Measurements from ENCODE around the gene NUP205. TPM values are rescaled to one million over a fixed set of nuclear protein-coding genes. Genes with fewer than 3 reads are reported as not detected.
A peak's percentile ranks its signal among the peaks of the same experiment; 100 is the strongest.

NUP205 gene
- total RNA-seq, 4 donors from 2014 or later = 19.4 to 51.2 (median 23.3) TPM

DNA sequence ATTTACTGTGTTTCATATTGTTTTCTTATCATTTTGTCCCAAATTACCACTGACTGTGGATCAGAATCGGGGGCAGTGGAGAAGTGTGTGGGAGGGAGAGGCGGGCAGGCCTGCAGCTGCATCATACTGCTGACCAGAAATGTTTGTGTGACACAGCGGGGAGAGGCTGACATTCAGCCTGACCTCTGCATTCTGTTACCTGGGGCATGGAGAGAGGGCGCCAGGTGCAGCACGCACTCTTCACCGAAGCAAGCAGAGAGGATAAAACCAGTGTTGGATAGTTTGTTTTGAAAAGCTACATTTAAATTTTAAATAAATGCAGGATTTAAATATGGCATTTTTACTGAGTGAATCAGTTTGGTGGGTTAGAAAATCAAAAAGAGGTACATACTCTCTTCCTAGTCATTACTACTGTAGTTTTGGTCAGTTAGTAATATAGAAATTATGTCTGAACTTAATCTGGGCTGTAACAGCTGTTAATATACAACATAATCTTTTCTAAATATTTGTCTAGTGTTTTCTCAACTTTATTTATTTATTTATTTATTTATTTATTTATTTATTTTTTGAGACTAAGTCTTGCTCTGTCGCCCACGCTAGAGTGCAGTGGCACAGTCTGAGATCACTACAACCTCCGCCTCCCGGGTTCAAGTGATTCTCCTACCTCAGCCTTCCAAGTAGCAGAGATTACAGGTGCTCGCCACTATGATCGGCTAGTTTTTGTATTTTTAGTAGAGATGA lies 95.8 kb downstream of the NUP205 start:
- H3K27ac ChIP-seq = no peak overlapping the region
- no peaks in the 10 kb centered on the region for H3K27me3 ChIP-seq
- DNase-seq = no peak

GRCh38 chr7:135658564-135658963 lies 100.8 kb downstream of the NUP205 start:
- no peak overlapping the region for H3K27ac ChIP-seq
- peaks cover 0 to 8% (median 6%) of the 10 kb centered on the region in 4 donors for H3K4me1 ChIP-seq
- no peaks in the 10 kb centered on the region for H3K9me3 ChIP-seq
- H3K36me3 ChIP-seq = no peaks in the 10 kb centered on the region
- H3K27me3 ChIP-seq = no peaks in the 10 kb centered on the region
- DNase-seq = no peak
- H3K4me3 ChIP-seq = no peak overlapping the region
- TF ChIP-seq POLR2A (IDR thresholded peaks at IDR 0.05) = no peak
- no peak for TF ChIP-seq CTCF (IDR thresholded peaks at IDR 0.05)

More for the DNA sequence above, 95.8 kb downstream of the NUP205 start:
- no peak for TF ChIP-seq CTCF (IDR thresholded peaks at IDR 0.05)
- no peak for TF ChIP-seq POLR2A (IDR thresholded peaks at IDR 0.05)
- peaks cover 0 to under 1% (median 0%) of the 10 kb centered on the region in 3 donors for H3K36me3 ChIP-seq
- H3K9me3 ChIP-seq = no peaks in the 10 kb centered on the region
- H3K4me1 ChIP-seq = no peaks in the 10 kb centered on the region
- no peak overlapping the region for H3K4me3 ChIP-seq

- TF ChIP-seq POLR2A (IDR thresholded peaks at IDR 0.05) (no peak), CTCF (IDR thresholded peaks at IDR 0.05) (no peak)
- Histone ChIP-seq H3K36me3 (no peaks in the 10 kb centered on the region), H3K27me3 (no peaks in the 10 kb centered on the region), H3K27ac (no peak overlapping the region), H3K9me3 (no peaks in the 10 kb centered on the region), H3K4me1 (peaks cover 0 to 13% (median 7%) of the 10 kb centered on the region in 4 donors), H3K4me3 (no peak overlapping the region)
- DNase-seq = no peak
Observed at GRCh38 chr7:135659159-135659846, 101.6 kb downstream of the NUP205 start.

GRCh38 chr7:135661311-135662122 lies 103.8 kb downstream of the NUP205 start:
- peak in 1 of 3 donors; percentile 51 for DNase-seq
- no peak for TF ChIP-seq POLR2A (IDR thresholded peaks at IDR 0.05)
- no peak for TF ChIP-seq CTCF (IDR thresholded peaks at IDR 0.05)
- no peaks in the 10 kb centered on the region for H3K27me3 ChIP-seq
- peak overlapping the region; percentile 75 to 93 (median 87) for H3K27ac ChIP-seq
- H3K9me3 ChIP-seq = no peaks in the 10 kb centered on the region
- H3K4me3 ChIP-seq = peak overlapping the region; percentile 68 to 99 (median 94)
- peaks cover 0 to 13% (median 7%) of the 10 kb centered on the region in 4 donors for H3K4me1 ChIP-seq
- no peaks in the 10 kb centered on the region for H3K36me3 ChIP-seq

DNA sequence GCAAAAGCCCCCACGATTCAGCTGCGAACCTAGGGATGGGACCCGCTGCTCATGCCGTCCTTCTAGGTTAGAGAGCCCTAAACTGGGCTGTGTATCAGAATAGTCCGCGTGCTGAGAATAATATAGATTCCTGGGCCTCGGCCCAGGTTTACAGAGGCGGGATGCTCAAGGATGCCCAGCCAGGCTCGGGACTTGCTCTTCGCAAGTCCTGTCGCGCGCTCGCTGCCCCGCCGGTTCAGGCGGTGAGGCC lies 104.3 kb downstream of the NUP205 start:
- peaks cover 0 to 13% (median 7%) of the 10 kb centered on the region in 4 donors for H3K4me1 ChIP-seq
- no peaks in the 10 kb centered on the region for H3K27me3 ChIP-seq

More for the DNA sequence above, 104.3 kb downstream of the NUP205 start:
- H3K27ac ChIP-seq = peak overlapping the region; percentile 75 to 93 (median 87)
- no peaks in the 10 kb centered on the region for H3K9me3 ChIP-seq
- no peak for DNase-seq
- TF ChIP-seq POLR2A (IDR thresholded peaks at IDR 0.05) = no peak
- no peak for TF ChIP-seq CTCF (IDR thresholded peaks at IDR 0.05)
- peak overlapping the region; percentile 68 to 99 (median 94) for H3K4me3 ChIP-seq
- no peaks in the 10 kb centered on the region for H3K36me3 ChIP-seq

Data from Peyer's patch (tissue), 4 donors.